ENCODE results near the gene KCTD15. TPM values are rescaled to one million over a fixed set of nuclear protein-coding genes. Genes with fewer than 3 reads are reported as not detected.

KCTD15 gene
- polyA plus RNA-seq, 6 donors from 2014 or later = 0.19 TPM; not detected in 5

- Mint-ChIP-seq H3K9me3 (peaks cover 0 to 7% (median 0%) of the 10 kb centered on the region in 7 donors), H3K4me3 (no peak overlapping the region), H3K27ac (no peak overlapping the region), H3K36me3 (no peaks in the 10 kb centered on the region), H3K27me3 (peaks cover 3 to 42% (median 18%) of the 10 kb centered on the region in 3 donors), H3K4me1 (no peaks in the 10 kb centered on the region)
- DNase-seq = no peak
- no peak for ATAC-seq (ENCODE audit: low read depth in 2 of 2)
Observed at GRCh38 chr19:33758541-33759013, 38.1 kb upstream of the KCTD15 start.

GRCh38 chr19:33759356-33759755, 37.3 kb upstream of the KCTD15 start:
- H3K9me3 Mint-ChIP-seq = peaks cover 0 to 5% (median 0%) of the 10 kb centered on the region in 7 donors
- H3K36me3 Mint-ChIP-seq = no peaks in the 10 kb centered on the region
- H3K27ac Mint-ChIP-seq = no peak overlapping the region
- DNase-seq = no peak
- ATAC-seq (ENCODE audit: low read depth in 2 of 2) = no peak
- peaks cover 3 to 42% (median 18%) of the 10 kb centered on the region in 3 donors for H3K27me3 Mint-ChIP-seq
- H3K4me3 Mint-ChIP-seq = no peak overlapping the region
- no peaks in the 10 kb centered on the region for H3K4me1 Mint-ChIP-seq

- H3K27ac Mint-ChIP-seq = no peak overlapping the region
- peaks cover 8 to 35% (median 20%) of the 10 kb centered on the region in 3 donors for H3K27me3 Mint-ChIP-seq
- DNase-seq = no peak
- ATAC-seq (ENCODE audit: low read depth in 2 of 2) = no peak
- peaks cover 0 to 5% (median 0%) of the 10 kb centered on the region in 7 donors for H3K9me3 Mint-ChIP-seq
- no peak overlapping the region for H3K4me3 Mint-ChIP-seq
- H3K4me1 Mint-ChIP-seq = no peaks in the 10 kb centered on the region
- no peaks in the 10 kb centered on the region for H3K36me3 Mint-ChIP-seq
Observed at GRCh38 chr19:33763633-33764371, 32.9 kb upstream of the KCTD15 start.

- peaks cover 0 to 2% (median 0%) of the 10 kb centered on the region in 7 donors for H3K9me3 Mint-ChIP-seq
- ATAC-seq (ENCODE audit: low read depth in 2 of 2) (no peak), DNase-seq (no peak)
- H3K27me3 Mint-ChIP-seq = peaks cover 9 to 34% (median 29%) of the 10 kb centered on the region in 3 donors
- no peak overlapping the region for H3K27ac Mint-ChIP-seq
- H3K36me3 Mint-ChIP-seq = no peaks in the 10 kb centered on the region
- no peaks in the 10 kb centered on the region for H3K4me1 Mint-ChIP-seq
- no peak overlapping the region for H3K4me3 Mint-ChIP-seq
Observed at GRCh38 chr19:33766623-33767022, 30.0 kb upstream of the KCTD15 start.

- Mint-ChIP-seq H3K27ac (no peak overlapping the region), H3K4me3 (no peak overlapping the region), H3K27me3 (peaks cover 9 to 34% (median 29%) of the 10 kb centered on the region in 3 donors), H3K4me1 (no peaks in the 10 kb centered on the region), H3K36me3 (no peaks in the 10 kb centered on the region), H3K9me3 (peaks cover 0 to 1% (median 0%) of the 10 kb centered on the region in 7 donors)
- DNase-seq (no peak), ATAC-seq (ENCODE audit: low read depth in 2 of 2) (no peak)
Observed at GRCh38 chr19:33767898-33768413, 28.7 kb upstream of the KCTD15 start.

GRCh38 chr19:33769208-33769607, 27.5 kb upstream of the KCTD15 start:
- Mint-ChIP-seq H3K36me3 (no peaks in the 10 kb centered on the region), H3K27ac (no peak overlapping the region)

GRCh38 chr19:33770107-33770506, 26.6 kb upstream of the KCTD15 start:
- Mint-ChIP-seq H3K36me3 (no peaks in the 10 kb centered on the region), H3K4me1 (no peaks in the 10 kb centered on the region), H3K4me3 (no peak overlapping the region), H3K9me3 (peaks cover 0 to 1% (median 0%) of the 10 kb centered on the region in 7 donors), H3K27ac (no peak overlapping the region), H3K27me3 (peaks cover 6 to 39% (median 33%) of the 10 kb centered on the region in 3 donors)
- DNase-seq = no peak
- no peak for ATAC-seq (ENCODE audit: low read depth in 2 of 2)

More at GRCh38 chr19:33769208-33769607, 27.5 kb upstream of the KCTD15 start:
- DNase-seq (no peak), ATAC-seq (ENCODE audit: low read depth in 2 of 2) (no peak)
- Mint-ChIP-seq H3K4me1 (no peaks in the 10 kb centered on the region), H3K27me3 (peaks cover 9 to 34% (median 29%) of the 10 kb centered on the region in 3 donors), H3K4me3 (no peak overlapping the region), H3K9me3 (peaks cover 0 to 1% (median 0%) of the 10 kb centered on the region in 7 donors)

- Mint-ChIP-seq H3K36me3 (no peaks in the 10 kb centered on the region), H3K27ac (no peak overlapping the region), H3K4me3 (peak overlapping the region in 1 of 8 donors; percentile 25), H3K4me1 (peaks cover 0 to 5% (median 0%) of the 10 kb centered on the region in 3 donors), H3K9me3 (peaks cover 0 to 1% (median 0%) of the 10 kb centered on the region in 7 donors), H3K27me3 (peaks cover 9 to 43% (median 37%) of the 10 kb centered on the region in 3 donors)
- ATAC-seq (ENCODE audit: low read depth in 2 of 2) (peak; percentile 28 to 53), DNase-seq (peak; percentile 28)
Observed at GRCh38 chr19:33771384-33772101, 25.1 kb upstream of the KCTD15 start.

- Mint-ChIP-seq H3K27ac (no peak overlapping the region), H3K27me3 (peaks cover 9 to 39% (median 30%) of the 10 kb centered on the region in 3 donors), H3K9me3 (peaks cover 0 to 1% (median 0%) of the 10 kb centered on the region in 7 donors), H3K36me3 (no peaks in the 10 kb centered on the region), H3K4me3 (peak overlapping the region in 1 of 8 donors; percentile 56), H3K4me1 (peaks cover 0 to 5% (median 0%) of the 10 kb centered on the region in 3 donors)
- DNase-seq = no peak
- no peak for ATAC-seq (ENCODE audit: low read depth in 2 of 2)
Observed at GRCh38 chr19:33772102-33772857, 24.4 kb upstream of the KCTD15 start.

GRCh38 chr19:33772858-33773180, 23.9 kb upstream of the KCTD15 start:
- peak overlapping the region in 1 of 8 donors; percentile 56 for H3K4me3 Mint-ChIP-seq
- no peak for ATAC-seq (ENCODE audit: low read depth in 2 of 2)
- no peak for DNase-seq
- H3K36me3 Mint-ChIP-seq = no peaks in the 10 kb centered on the region
- H3K27ac Mint-ChIP-seq = no peak overlapping the region
- H3K27me3 Mint-ChIP-seq = peaks cover 9 to 34% (median 26%) of the 10 kb centered on the region in 3 donors
- peaks cover 0 to 1% (median 0%) of the 10 kb centered on the region in 7 donors for H3K9me3 Mint-ChIP-seq
- peaks cover 0 to 5% (median 0%) of the 10 kb centered on the region in 3 donors for H3K4me1 Mint-ChIP-seq

GRCh38 chr19:33773704-33774624, 22.7 kb upstream of the KCTD15 start:
- Mint-ChIP-seq H3K27ac (no peak overlapping the region), H3K4me3 (peak overlapping the region in 1 of 8 donors; percentile 16), H3K4me1 (peaks cover 5 to 12% (median 7%) of the 10 kb centered on the region in 3 donors), H3K27me3 (peaks cover 13 to 41% (median 35%) of the 10 kb centered on the region in 3 donors), H3K9me3 (peaks cover 0 to 1% (median 0%) of the 10 kb centered on the region in 7 donors), H3K36me3 (no peaks in the 10 kb centered on the region)
- DNase-seq (no peak), ATAC-seq (ENCODE audit: low read depth in 2 of 2) (no peak)

GRCh38 chr19:33774751-33775150, 21.9 kb upstream of the KCTD15 start:
- H3K4me3 Mint-ChIP-seq = no peak overlapping the region
- no peaks in the 10 kb centered on the region for H3K36me3 Mint-ChIP-seq
- DNase-seq (no peak), ATAC-seq (ENCODE audit: low read depth in 2 of 2) (no peak)
- no peak overlapping the region for H3K27ac Mint-ChIP-seq
- peaks cover 7 to 15% (median 9%) of the 10 kb centered on the region in 3 donors for H3K4me1 Mint-ChIP-seq
- H3K27me3 Mint-ChIP-seq = peaks cover 13 to 41% (median 35%) of the 10 kb centered on the region in 3 donors
- no peaks in the 10 kb centered on the region for H3K9me3 Mint-ChIP-seq
